ENCODE measurements around the gene XPO4.

The XPO4 gene

GRCh38 chr13:20828539-20829364, 73.8 kb downstream of the XPO4 start:
- DNase-seq (ENCODE audit: low spot score), result no peak

- no peak for DNase-seq (ENCODE audit: low spot score)
Observed at GRCh38 chr13:20826843-20827560, 75.5 kb downstream of the XPO4 start.

GRCh38 chr13:20826301-20826700, 76.2 kb downstream of the XPO4 start:
- no peak for DNase-seq (ENCODE audit: low spot score)

- no peak for DNase-seq (ENCODE audit: low spot score)
Observed at GRCh38 chr13:20825477-20825875, 77.1 kb downstream of the XPO4 start.

GRCh38 chr13:20824762-20825476, 77.6 kb downstream of the XPO4 start:
- no peak for DNase-seq (ENCODE audit: low spot score)

GRCh38 chr13:20823071-20823470, 79.5 kb downstream of the XPO4 start:
- no peak for DNase-seq (ENCODE audit: low spot score)

GRCh38 chr13:20822406-20822805, 80.1 kb downstream of the XPO4 start:
- no peak for DNase-seq (ENCODE audit: low spot score)

- no peak for DNase-seq (ENCODE audit: low spot score)
Observed at GRCh38 chr13:20819715-20820114, 82.8 kb downstream of the XPO4 start.

GRCh38 chr13:20815464-20815863, 87.1 kb downstream of the XPO4 start:
- DNase-seq (ENCODE audit: low spot score), result no peak

- no peak for DNase-seq (ENCODE audit: low spot score)
Observed at GRCh38 chr13:20814224-20814910, 88.2 kb downstream of the XPO4 start.

- no peak for DNase-seq (ENCODE audit: low spot score)
Observed at GRCh38 chr13:20812890-20813289, 89.7 kb downstream of the XPO4 start.

- no peak for DNase-seq (ENCODE audit: low spot score)
Observed at GRCh38 chr13:20810808-20811207, 91.7 kb downstream of the XPO4 start.

GRCh38 chr13:20808874-20809273, 93.7 kb downstream of the XPO4 start:
- DNase-seq (ENCODE audit: low spot score), result no peak

GRCh38 chr13:20803180-20803965, 99.2 kb downstream of the XPO4 start:
- no peak for DNase-seq (ENCODE audit: low spot score)

GRCh38 chr13:20801707-20802106, 100.8 kb downstream of the XPO4 start:
- DNase-seq (ENCODE audit: low spot score), result no peak

GRCh38 chr13:20799726-20800416, 102.7 kb downstream of the XPO4 start:
- DNase-seq (ENCODE audit: low spot score), result no peak

GRCh38 chr13:20798027-20798426, 104.5 kb downstream of the XPO4 start:
- DNase-seq (ENCODE audit: low spot score), result no peak

- no peak for DNase-seq (ENCODE audit: low spot score)
Observed at GRCh38 chr13:20796791-20797508, 105.6 kb downstream of the XPO4 start.

- DNase-seq (ENCODE audit: low spot score), result no peak
Observed at GRCh38 chr13:20789665-20790064, 112.9 kb downstream of the XPO4 start.

GRCh38 chr13:20788312-20788711, 114.2 kb downstream of the XPO4 start:
- no peak for DNase-seq (ENCODE audit: low spot score)

Data from left forelimb (tissue), 1 donor.